Parietal lobe (tissue), 2 donors: Measurements from ENCODE around the gene YIPF5. TPM values are rescaled to one million over a fixed set of nuclear protein-coding genes. Genes with fewer than 3 reads are reported as not detected.

ENCODE experiments used
- small RNA-seq: library from RNA; depleted of rRNA; stranded (forward); fragments of <200 nt; gene quantifications from one replicate; pipeline ENCODE3, GENCODE V24; 2014; ENCODE audit warnings: low replicate concordance
- total RNA-seq: library from RNA; depleted of rRNA; stranded (reverse); fragments of >200 nt; gene quantifications from one replicate; pipeline ENCODE4 v1.2.3, GENCODE V29; 2014

The YIPF5 gene
- total RNA-seq, result 40.7 TPM

DNA sequence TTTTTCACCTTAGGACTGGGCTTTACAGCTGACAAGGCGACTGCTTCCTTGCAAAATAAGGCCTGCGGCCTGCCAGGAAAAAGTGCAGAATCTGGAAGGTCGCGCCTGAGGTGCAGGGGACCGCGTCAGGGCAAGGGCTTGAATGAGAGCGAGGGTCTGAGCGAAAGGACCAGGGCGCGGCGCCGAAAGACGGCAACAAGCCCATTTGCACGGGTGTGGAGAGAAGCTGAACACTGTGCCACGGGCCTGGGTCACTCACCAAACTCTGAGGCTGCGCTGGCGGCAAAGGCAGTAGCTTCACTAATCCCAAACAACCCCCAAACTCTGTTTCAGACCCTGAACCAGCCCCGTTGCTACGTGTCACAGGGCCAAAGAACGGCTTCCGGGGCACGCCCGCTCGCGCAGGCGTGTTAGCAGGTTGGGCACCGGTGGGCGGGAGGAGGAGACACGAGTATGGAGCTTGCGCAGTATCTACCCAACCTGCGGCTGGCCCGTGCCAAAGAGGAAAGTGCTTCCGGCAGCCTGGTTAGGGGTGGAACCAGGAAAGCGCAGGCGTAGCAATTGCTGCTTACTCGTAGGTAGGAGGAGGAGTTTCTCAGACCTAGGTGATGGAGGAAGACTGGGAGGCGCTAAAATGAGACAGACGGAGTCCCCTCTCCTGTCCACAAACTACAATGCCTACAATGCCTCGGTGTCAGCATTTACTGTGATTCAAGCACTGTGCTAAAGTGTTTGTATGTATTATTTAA is at the start of gene YIPF5, which contains the start of gene KCTD16:
Gene YIPF5, minus strand, starts transcription at position 384 of the 749 bp plus-strand sequence. CDS start 704 bp downstream, outside the sequence.
Gene KCTD16, plus strand, starts transcription at position 598 of the 749 bp plus-strand sequence.

Small RNAs within 50 kb of the gene (small RNA-seq; reads per million reads assigned to genes)
- gene RN7SL87P, result not detected

Other genes starting within 250 kb of the YIPF5 start
- gene KCTD16, start 214 bp upstream of the YIPF5 start, total RNA-seq, result 28.5 TPM